IMR-90 (cell line): Measurements from ENCODE around the gene RNF111.

ENCODE experiments used
- BHLHE40 ChIP-seq: fragments of 150-350 bp; IDR thresholded peaks from 2 replicates; pipeline ENCODE4 v1.6.1; 2016; ENCODE audit warnings: mild to moderate bottlenecking, low read depth, low read length
- CEBPB ChIP-seq: IDR thresholded peaks from 2 replicates; pipeline ENCODE4 v1.6.1; 2012; ENCODE audit warnings: low read depth, low read length, improper control_type of control experiment
- CHD1 ChIP-seq: IDR thresholded peaks from 2 replicates; pipeline ENCODE4 v1.6.1; 2012; ENCODE audit warnings: low read depth, low read length, improper control_type of control experiment
- CTCF ChIP-seq: conservative IDR thresholded peaks from 2 replicates; pipeline ENCODE4 v1.5.1; 2012; ENCODE audit warnings: mild to moderate bottlenecking, low read depth, low read length, improper control_type of control experiment
- MAFK ChIP-seq: IDR thresholded peaks from 2 replicates; pipeline ENCODE4 v1.6.1; 2012; ENCODE audit warnings: low read depth, low read length, improper control_type of control experiment
- MAZ ChIP-seq: IDR thresholded peaks from 2 replicates; pipeline ENCODE4 v1.6.1; 2012; ENCODE audit warnings: low read depth, mild to moderate bottlenecking, low read length, improper control_type of control experiment, moderate library complexity, borderline replicate concordance
- MXI1 ChIP-seq: IDR thresholded peaks from 2 replicates; pipeline ENCODE4 v1.6.1; 2012; ENCODE audit warnings: low read depth, mild to moderate bottlenecking, low read length, moderate library complexity, borderline replicate concordance
- POLR2A ChIP-seq: IDR thresholded peaks from 2 replicates; pipeline ENCODE4 v1.6.1; 2012; ENCODE audit warnings: mild to moderate bottlenecking, low read depth, low read length
- RAD21 ChIP-seq: IDR thresholded peaks from 2 replicates; pipeline ENCODE4 v1.6.1; 2012; ENCODE audit warnings: low read length, improper control_type of control experiment
- RCOR1 ChIP-seq: IDR thresholded peaks from 2 replicates; pipeline ENCODE4 v1.6.1; 2012; ENCODE audit warnings: mild to moderate bottlenecking, low read length, improper control_type of control experiment; ENCODE audit not compliant: insufficient replicate concordance
- RFX5 ChIP-seq: IDR thresholded peaks from 2 replicates; pipeline ENCODE4 v1.8.0; 2012; ENCODE audit warnings: low read depth, mild to moderate bottlenecking, low read length, moderate library complexity
- SMC3 ChIP-seq: fragments of 150-350 bp; IDR thresholded peaks from 2 replicates; pipeline ENCODE4 v1.6.1; 2016; ENCODE audit warnings: low read depth, mild to moderate bottlenecking, antibody characterized with exemption, low read length, moderate library complexity
- TF ChIP-seq, protein P1 (sequence below): fragments of 150-350 bp; IDR thresholded peaks from 2 replicates; pipeline ENCODE4 v1.6.1; 2017; ENCODE audit warnings: mild to moderate bottlenecking, antibody characterized with exemption, low read length, low read depth
- TF ChIP-seq, protein P2 (sequence below): fragments of 150-350 bp; IDR thresholded peaks from 2 replicates; pipeline ENCODE4 v1.6.1; 2016; ENCODE audit warnings: low read depth, mild to moderate bottlenecking, low read length, moderate library complexity, borderline replicate concordance

GRCh38 chr15:59094077-59094476, 106.6 kb downstream of the RNF111 start:
- TF ChIP-seq CTCF (no peak), POLR2A (no peak), RFX5 (no peak), RAD21 (no peak), CEBPB (peak; percentile 21; the same call in 1 of the 2 replicates), RCOR1 (no peak), MAFK (no peak), SMC3 (no peak), CHD1 (no peak), MAZ (no peak), BHLHE40 (no peak), MXI1 (no peak)
- TF ChIP-seq, protein P1, sequence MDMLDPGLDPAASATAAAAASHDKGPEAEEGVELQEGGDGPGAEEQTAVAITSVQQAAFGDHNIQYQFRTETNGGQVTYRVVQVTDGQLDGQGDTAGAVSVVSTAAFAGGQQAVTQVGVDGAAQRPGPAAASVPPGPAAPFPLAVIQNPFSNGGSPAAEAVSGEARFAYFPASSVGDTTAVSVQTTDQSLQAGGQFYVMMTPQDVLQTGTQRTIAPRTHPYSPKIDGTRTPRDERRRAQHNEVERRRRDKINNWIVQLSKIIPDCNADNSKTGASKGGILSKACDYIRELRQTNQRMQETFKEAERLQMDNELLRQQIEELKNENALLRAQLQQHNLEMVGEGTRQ, result no peak
- TF ChIP-seq, protein P2, sequence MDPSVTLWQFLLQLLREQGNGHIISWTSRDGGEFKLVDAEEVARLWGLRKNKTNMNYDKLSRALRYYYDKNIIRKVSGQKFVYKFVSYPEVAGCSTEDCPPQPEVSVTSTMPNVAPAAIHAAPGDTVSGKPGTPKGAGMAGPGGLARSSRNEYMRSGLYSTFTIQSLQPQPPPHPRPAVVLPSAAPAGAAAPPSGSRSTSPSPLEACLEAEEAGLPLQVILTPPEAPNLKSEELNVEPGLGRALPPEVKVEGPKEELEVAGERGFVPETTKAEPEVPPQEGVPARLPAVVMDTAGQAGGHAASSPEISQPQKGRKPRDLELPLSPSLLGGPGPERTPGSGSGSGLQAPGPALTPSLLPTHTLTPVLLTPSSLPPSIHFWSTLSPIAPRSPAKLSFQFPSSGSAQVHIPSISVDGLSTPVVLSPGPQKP, result no peak
